Right atrium auricular region (tissue), 2 donors: ENCODE results near the gene GSTA5. TPM values are rescaled to one million over a fixed set of nuclear protein-coding genes. Genes with fewer than 3 reads are reported as not detected.
"Not testable (repeated sequence)": the region's sequence is repeated elsewhere in the genome, so short reads cannot be mapped to it uniquely, and the experiment has no call there.

Experiments used
- DNase-seq: peaks from one replicate; pipeline ENCODE4 v3.0.0-alpha.2; 2019; ENCODE audit warnings: low spot score
- H3K27ac ChIP-seq, 2 donors: fragments of 200-600 bp; sonication (generic); 1 replicate in 1 of 2; 2 replicates in 1 of 2; pipeline ENCODE4 v1.5.1; 2016 to 2019
- H3K27me3 ChIP-seq, 2 donors: fragments of 200-600 bp; sonication (generic); one replicate each; pipeline versions ENCODE4 v1.5.1 to v1.6.0; 2017 to 2019
- H3K36me3 ChIP-seq: fragments of 200-600 bp; sonication (generic); one replicate; pipeline ENCODE4 v1.5.1; 2016
- H3K4me1 ChIP-seq, 2 donors: fragments of 200-600 bp; sonication (generic); one replicate each; pipeline versions ENCODE4 v1.5.1 to v1.6.0; 2017 to 2019
- H3K4me3 ChIP-seq, 2 donors: fragments of 200-600 bp; sonication (generic); 1 replicate in 1 of 2; 2 replicates in 1 of 2; pipeline ENCODE4 v1.5.1; 2017 to 2019; ENCODE audit warnings: mild to moderate bottlenecking in 1 of 2, moderate library complexity in 1 of 2
- H3K9me3 ChIP-seq, 2 donors: fragments of 200-600 bp; sonication (generic); one replicate each; pipeline ENCODE4 v1.5.1; 2019
- total RNA-seq, 2 donors: library from RNA; depleted of rRNA; stranded (reverse); fragments of >200 nt; gene quantifications; one replicate each; pipeline ENCODE4 v1.1.0, GENCODE V29; 2016
- TF ChIP-seq, protein P1 (sequence below), 2 donors: fragments of 200-600 bp; sonication (generic); IDR thresholded peaks; one replicate each; pipeline ENCODE4 v1.5.1; 2019; ENCODE audit warnings: antibody characterized with exemption in 2 of 2

Gene GSTA5
- total RNA-seq, 2 donors from 2014 or later = not detected

DNA sequence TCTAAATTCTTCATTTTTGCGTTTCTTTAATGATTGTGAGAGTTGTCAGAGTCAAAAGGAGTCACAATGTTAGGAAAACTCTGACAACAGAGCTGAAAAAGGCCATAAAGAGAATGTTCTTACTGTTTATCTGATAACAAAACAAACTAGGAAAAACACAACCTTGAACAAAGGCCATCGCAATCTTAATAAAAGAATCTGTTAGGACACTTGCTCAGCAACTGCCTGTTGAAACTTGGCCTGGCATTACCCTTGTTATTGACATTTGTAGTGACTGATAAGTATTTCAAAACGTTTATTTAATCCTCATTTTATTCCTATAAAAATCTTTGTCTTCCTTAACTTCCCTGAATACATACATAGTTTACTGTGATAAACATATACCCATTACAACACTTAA is 52.7 kb downstream of the GSTA5 start:
- DNase-seq = no peak
- TF ChIP-seq, protein P1, sequence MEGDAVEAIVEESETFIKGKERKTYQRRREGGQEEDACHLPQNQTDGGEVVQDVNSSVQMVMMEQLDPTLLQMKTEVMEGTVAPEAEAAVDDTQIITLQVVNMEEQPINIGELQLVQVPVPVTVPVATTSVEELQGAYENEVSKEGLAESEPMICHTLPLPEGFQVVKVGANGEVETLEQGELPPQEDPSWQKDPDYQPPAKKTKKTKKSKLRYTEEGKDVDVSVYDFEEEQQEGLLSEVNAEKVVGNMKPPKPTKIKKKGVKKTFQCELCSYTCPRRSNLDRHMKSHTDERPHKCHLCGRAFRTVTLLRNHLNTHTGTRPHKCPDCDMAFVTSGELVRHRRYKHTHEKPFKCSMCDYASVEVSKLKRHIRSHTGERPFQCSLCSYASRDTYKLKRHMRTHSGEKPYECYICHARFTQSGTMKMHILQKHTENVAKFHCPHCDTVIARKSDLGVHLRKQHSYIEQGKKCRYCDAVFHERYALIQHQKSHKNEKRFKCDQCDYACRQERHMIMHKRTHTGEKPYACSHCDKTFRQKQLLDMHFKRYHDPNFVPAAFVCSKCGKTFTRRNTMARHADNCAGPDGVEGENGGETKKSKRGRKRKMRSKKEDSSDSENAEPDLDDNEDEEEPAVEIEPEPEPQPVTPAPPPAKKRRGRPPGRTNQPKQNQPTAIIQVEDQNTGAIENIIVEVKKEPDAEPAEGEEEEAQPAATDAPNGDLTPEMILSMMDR (IDR thresholded peaks at IDR 0.05) = no peak
- Histone ChIP-seq H3K36me3 (no peaks in the 10 kb centered on the region), H3K27ac (no peak overlapping the region), H3K9me3 (no peaks in the 10 kb centered on the region), H3K4me1 (no peaks in the 10 kb centered on the region), H3K4me3 (no peak overlapping the region), H3K27me3 (no peaks in the 10 kb centered on the region)

GRCh38 chr6:52786249-52786956 is 54.2 kb downstream of the GSTA5 start:
- no peak overlapping the region for H3K27ac ChIP-seq
- H3K9me3 ChIP-seq = no peaks in the 10 kb centered on the region
- H3K4me3 ChIP-seq = no peak overlapping the region
- no peaks in the 10 kb centered on the region for H3K4me1 ChIP-seq
- H3K27me3 ChIP-seq = no peaks in the 10 kb centered on the region
- DNase-seq = no peak
- H3K36me3 ChIP-seq = no peaks in the 10 kb centered on the region
- TF ChIP-seq, protein P1 (IDR thresholded peaks at IDR 0.05) = no peak

DNA sequence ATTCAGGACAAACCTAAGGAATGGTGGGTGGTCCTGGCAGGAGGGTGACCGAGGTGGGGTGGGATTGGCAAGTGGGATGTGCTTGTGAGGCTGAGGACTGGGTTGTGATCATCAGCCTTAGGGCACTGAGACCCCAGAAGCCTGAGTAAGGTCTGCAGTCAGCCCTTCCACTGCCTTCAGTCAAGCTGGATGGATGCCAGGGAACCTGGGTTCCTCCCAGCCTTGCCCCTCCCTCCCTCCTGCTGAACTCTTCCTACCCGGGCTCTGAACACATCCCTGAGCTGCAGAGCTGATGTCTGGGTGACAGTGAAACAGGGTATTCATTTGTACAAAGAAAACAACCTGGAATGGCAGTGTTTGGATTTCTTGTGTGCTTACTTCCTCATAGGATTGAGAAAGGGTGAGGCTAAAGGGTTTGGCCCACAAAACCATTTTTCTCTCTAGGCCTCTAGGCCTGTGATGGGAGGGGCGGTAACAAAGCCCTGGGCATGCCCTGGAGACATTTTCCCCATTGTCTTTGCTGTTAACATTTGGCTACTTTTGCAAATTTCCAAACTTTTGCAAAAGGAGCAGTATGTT is 57.8 kb downstream of the GSTA5 start:
- not testable (repeated sequence) for H3K9me3 ChIP-seq, H3K27me3 ChIP-seq, H3K4me3 ChIP-seq, DNase-seq, H3K4me1 ChIP-seq, H3K36me3 ChIP-seq, H3K27ac ChIP-seq

DNA sequence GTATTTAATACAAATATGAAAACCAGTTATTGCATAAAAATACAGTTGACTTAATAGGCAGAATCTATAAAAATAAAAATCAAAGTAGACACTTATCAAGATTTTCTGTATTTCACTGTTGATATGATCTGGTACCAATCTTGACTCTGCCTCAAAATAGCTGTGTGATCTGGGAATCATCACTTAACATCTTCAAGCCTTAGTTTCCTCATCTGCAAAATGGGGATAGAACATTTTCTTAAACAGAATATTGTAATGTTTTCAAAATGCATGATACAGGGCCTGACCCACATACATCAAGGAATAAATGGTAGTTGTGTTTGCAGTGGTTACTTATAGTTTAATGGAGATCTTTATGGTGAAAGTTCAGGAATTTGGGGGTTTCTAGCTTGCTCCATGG is 58.4 kb downstream of the GSTA5 start:
- H3K27me3 ChIP-seq, H3K9me3 ChIP-seq, H3K27ac ChIP-seq, H3K36me3 ChIP-seq, DNase-seq, H3K4me1 ChIP-seq, H3K4me3 ChIP-seq: not testable (repeated sequence)

Other genes starting within 250 kb of the GSTA5 start
- gene TMEM14A, start 169.7 kb downstream of the GSTA5 start, total RNA-seq = 10 to 100 TPM; 13.2 to 13.4 TPM
- not detected for gene GSTA2, start 77.3 kb downstream of the GSTA5 start, total RNA-seq
- gene GSTA1, start 37.0 kb downstream of the GSTA5 start, total RNA-seq = not detected
- gene GSTA3, start 68.9 kb upstream of the GSTA5 start, total RNA-seq = not detected
- gene GSTA4, start 154.5 kb upstream of the GSTA5 start, total RNA-seq = 10 to 100 TPM in 1 of 2 donors, 1 to 10 TPM in 1; 9.3 to 12.1 TPM
- gene CILK1, start 221.0 kb upstream of the GSTA5 start, total RNA-seq = 1 to 10 TPM; 7.0 to 9.7 TPM
- 10 to 100 TPM; 35.8 to 50.5 TPM for gene FBXO9, start 224.6 kb upstream of the GSTA5 start, total RNA-seq